HL-60 (cell line): Measurements from ENCODE around the gene NMNAT1.

ENCODE experiments used
- POLR2AphosphoS5 ChIP-seq: IDR thresholded peaks from 2 replicates; pipeline ENCODE4 v1.6.1; 2012; ENCODE audit warnings: low read depth
- REST ChIP-seq: IDR thresholded peaks from 2 replicates; pipeline ENCODE4 v1.6.1; 2012; ENCODE audit warnings: low read depth; ENCODE audit not compliant: insufficient replicate concordance
- SPI1 ChIP-seq: IDR thresholded peaks from 2 replicates; pipeline ENCODE4 v1.6.1; 2012; ENCODE audit warnings: low read depth, mild to moderate bottlenecking, borderline replicate concordance
- TF ChIP-seq, protein P1 (sequence below): IDR thresholded peaks from one replicate; pipeline ENCODE4 v1.5.1; 2011; ENCODE audit warnings: low read length, control low read depth, inconsistent platforms; ENCODE audit not compliant: insufficient read depth

DNA sequence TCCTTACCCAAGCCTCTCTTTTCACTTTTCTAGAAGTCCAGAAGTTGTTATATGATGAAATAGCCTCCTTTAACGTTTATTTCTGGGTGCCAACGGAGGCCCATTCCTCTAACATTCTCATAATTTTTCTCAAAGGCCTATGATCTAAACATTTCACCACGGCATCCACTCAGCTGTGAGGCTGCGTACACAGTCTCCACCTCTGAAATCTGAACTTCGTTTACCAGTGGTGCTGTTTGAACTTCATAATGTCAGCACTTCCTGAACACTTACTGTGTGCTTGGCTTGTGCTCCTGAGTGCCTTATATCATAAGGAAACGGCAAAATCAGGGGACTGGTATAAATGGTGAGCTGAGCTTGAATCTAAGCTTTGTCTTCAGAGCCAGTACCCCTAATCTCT, 41.7 kb downstream of the NMNAT1 start:
- TF ChIP-seq, protein P1, sequence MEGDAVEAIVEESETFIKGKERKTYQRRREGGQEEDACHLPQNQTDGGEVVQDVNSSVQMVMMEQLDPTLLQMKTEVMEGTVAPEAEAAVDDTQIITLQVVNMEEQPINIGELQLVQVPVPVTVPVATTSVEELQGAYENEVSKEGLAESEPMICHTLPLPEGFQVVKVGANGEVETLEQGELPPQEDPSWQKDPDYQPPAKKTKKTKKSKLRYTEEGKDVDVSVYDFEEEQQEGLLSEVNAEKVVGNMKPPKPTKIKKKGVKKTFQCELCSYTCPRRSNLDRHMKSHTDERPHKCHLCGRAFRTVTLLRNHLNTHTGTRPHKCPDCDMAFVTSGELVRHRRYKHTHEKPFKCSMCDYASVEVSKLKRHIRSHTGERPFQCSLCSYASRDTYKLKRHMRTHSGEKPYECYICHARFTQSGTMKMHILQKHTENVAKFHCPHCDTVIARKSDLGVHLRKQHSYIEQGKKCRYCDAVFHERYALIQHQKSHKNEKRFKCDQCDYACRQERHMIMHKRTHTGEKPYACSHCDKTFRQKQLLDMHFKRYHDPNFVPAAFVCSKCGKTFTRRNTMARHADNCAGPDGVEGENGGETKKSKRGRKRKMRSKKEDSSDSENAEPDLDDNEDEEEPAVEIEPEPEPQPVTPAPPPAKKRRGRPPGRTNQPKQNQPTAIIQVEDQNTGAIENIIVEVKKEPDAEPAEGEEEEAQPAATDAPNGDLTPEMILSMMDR: no peak
- no peak for TF ChIP-seq REST
- TF ChIP-seq POLR2AphosphoS5: no peak
- no peak for TF ChIP-seq SPI1
